MM.1S (cell line): ENCODE data around the gene PAFAH1B1.

Experiments used
- DNase-seq: peaks from one replicate; pipeline ENCODE4 v3.0.0-alpha.2; 2015
- H2AFZ ChIP-seq: fragments of 300-600 bp; sonication (generic); 2 replicates; pipeline ENCODE4 v1.6.0; 2016; ENCODE audit warnings: antibody characterized with exemption, low read length
- H3F3A ChIP-seq: fragments of 300-600 bp; sonication (generic); 2 replicates; pipeline ENCODE4 v1.6.1; 2016; ENCODE audit warnings: mild to moderate bottlenecking, antibody characterized with exemption, low read length, moderate library complexity, mixed read lengths; ENCODE audit not compliant: insufficient read depth
- H3K27ac ChIP-seq: fragments of 300-600 bp; sonication (generic); 2 replicates; pipeline ENCODE4 v1.5.1; 2016; ENCODE audit warnings: mild to moderate bottlenecking, low read length
- H3K27me3 ChIP-seq: fragments of 300-600 bp; sonication (generic); replicated peaks from 2 replicates; pipeline ENCODE4 v1.6.0; 2016; ENCODE audit warnings: low read length; ENCODE audit not compliant: insufficient read depth
- H3K36me3 ChIP-seq: fragments of 300-600 bp; sonication (generic); replicated peaks from 2 replicates; pipeline ENCODE4 v1.6.1; 2016; ENCODE audit warnings: mild to moderate bottlenecking, low read length, mixed read lengths; ENCODE audit not compliant: insufficient read depth
- H3K4me1 ChIP-seq: fragments of 300-600 bp; sonication (generic); 2 replicates; pipeline ENCODE4 v1.6.1; 2016; ENCODE audit warnings: low read length, mixed read lengths
- H3K4me2 ChIP-seq: fragments of 300-600 bp; sonication (generic); 2 replicates; pipeline ENCODE4 v1.6.0; 2016; ENCODE audit warnings: low read depth, low read length
- H3K4me3 ChIP-seq: fragments of 300-600 bp; sonication (generic); 2 replicates; pipeline ENCODE4 v1.5.1; 2016; ENCODE audit warnings: low read length, mixed read lengths
- H3K79me2 ChIP-seq: fragments of 300-600 bp; sonication (generic); 2 replicates; pipeline ENCODE4 v1.6.1; 2016; ENCODE audit warnings: mixed run types, low read length, mixed read lengths
- H3K9ac ChIP-seq: fragments of 300-600 bp; sonication (generic); 2 replicates; pipeline ENCODE4 v1.6.1; 2016; ENCODE audit warnings: low read length, mixed read lengths
- H3K9me2 ChIP-seq: fragments of 300-600 bp; sonication (generic); replicated peaks from 2 replicates; pipeline ENCODE4 v1.6.1; 2016; ENCODE audit warnings: mild to moderate bottlenecking, low read length, mixed read lengths; ENCODE audit not compliant: insufficient read depth
- H3K9me3 ChIP-seq: fragments of 300-600 bp; sonication (generic); replicated peaks from 2 replicates; pipeline ENCODE4 v1.6.1; 2016; ENCODE audit warnings: mild to moderate bottlenecking, low read length, mixed read lengths; ENCODE audit not compliant: insufficient read depth
- H4K20me1 ChIP-seq: fragments of 300-600 bp; sonication (generic); 2 replicates; pipeline ENCODE4 v1.6.1; 2016; ENCODE audit warnings: mild to moderate bottlenecking, low read length, moderate library complexity, mixed read lengths; ENCODE audit not compliant: insufficient read depth
- CTCF ChIP-seq: fragments of 300-600 bp; sonication (generic); IDR thresholded peaks from 2 replicates; pipeline ENCODE4 v1.5.1; 2016; ENCODE audit warnings: antibody characterized with exemption, low read length, mixed read lengths
- EZH2 ChIP-seq: fragments of 300-600 bp; sonication (generic); optimal IDR thresholded peaks from 2 replicates; pipeline ENCODE3; 2017; ENCODE audit warnings: low read depth, mild to moderate bottlenecking, antibody characterized with exemption, low read length, mixed read lengths
- EZH2phosphoT487 ChIP-seq: fragments of 300-600 bp; sonication (generic); IDR thresholded peaks from 2 replicates; pipeline ENCODE4 v1.6.1; 2018; ENCODE audit warnings: antibody characterized with exemption, low read length

Gene PAFAH1B1

GRCh38 chr17:2689411-2690164 is 96.1 kb downstream of the PAFAH1B1 start:
- no peak overlapping the region for H3K27ac ChIP-seq
- DNase-seq: no peak

GRCh38 chr17:2690165-2691068 is 97.0 kb downstream of the PAFAH1B1 start:
- Histone ChIP-seq H3K4me2 (no peak overlapping the region), H3K4me3 (no peak overlapping the region), H3K27me3 (no peaks in the 10 kb centered on the region), H3K9me2 (no peaks in the 10 kb centered on the region), H3K4me1 (no peaks in the 10 kb centered on the region), H3K36me3 (no peaks in the 10 kb centered on the region), H2AFZ (no peak overlapping the region), H3K27ac (no peak overlapping the region), H4K20me1 (no peaks in the 10 kb centered on the region), H3K9ac (no peak overlapping the region), H3K9me3 (no peaks in the 10 kb centered on the region), H3F3A (peaks cover 20% of the 10 kb centered on the region), H3K79me2 (no peaks in the 10 kb centered on the region)
- DNase-seq: no peak
- no peak for TF ChIP-seq CTCF

More at GRCh38 chr17:2689411-2690164, 96.1 kb downstream of the PAFAH1B1 start:
- Histone ChIP-seq H3K9me2 (no peaks in the 10 kb centered on the region), H2AFZ (no peak overlapping the region), H3K4me3 (no peak overlapping the region), H3K79me2 (no peaks in the 10 kb centered on the region), H3K9me3 (no peaks in the 10 kb centered on the region), H3K27me3 (no peaks in the 10 kb centered on the region), H3F3A (peaks cover 25% of the 10 kb centered on the region), H3K9ac (no peak overlapping the region), H3K4me2 (no peak overlapping the region), H4K20me1 (no peaks in the 10 kb centered on the region), H3K4me1 (no peaks in the 10 kb centered on the region), H3K36me3 (no peaks in the 10 kb centered on the region)
- no peak for TF ChIP-seq EZH2
- TF ChIP-seq EZH2phosphoT487: no peak
- no peak for TF ChIP-seq CTCF

GRCh38 chr17:2691069-2691871 is 97.8 kb downstream of the PAFAH1B1 start:
- Histone ChIP-seq H3K4me2 (no peak overlapping the region), H3F3A (peaks cover 17% of the 10 kb centered on the region), H4K20me1 (no peaks in the 10 kb centered on the region), H3K27me3 (no peaks in the 10 kb centered on the region), H3K9ac (no peak overlapping the region), H3K4me3 (no peak overlapping the region), H3K9me2 (no peaks in the 10 kb centered on the region), H3K9me3 (no peaks in the 10 kb centered on the region), H3K79me2 (no peaks in the 10 kb centered on the region), H2AFZ (no peak overlapping the region), H3K36me3 (no peaks in the 10 kb centered on the region), H3K27ac (no peak overlapping the region), H3K4me1 (no peaks in the 10 kb centered on the region)
- no peak for DNase-seq
- TF ChIP-seq CTCF (no peak), EZH2phosphoT487 (no peak), EZH2 (no peak)
